OCI-LY7 (cell line): ENCODE measurements around the gene ARFGEF3.

ENCODE experiments used
- CTCF ChIP-seq: fragments of 200-600 bp; sonication (generic); conservative IDR thresholded peaks from 2 replicates; pipeline ENCODE4 v1.5.1; 2014; ENCODE audit warnings: mild to moderate bottlenecking, antibody characterized with exemption, low read length, moderate library complexity, mixed read lengths
- EZH2phosphoT487 ChIP-seq: fragments of 200-600 bp; sonication (generic); IDR thresholded peaks from 2 replicates; pipeline ENCODE4 v1.6.1; 2018; ENCODE audit warnings: low read depth, borderline replicate concordance, mild to moderate bottlenecking, mixed run types, antibody characterized with exemption, low read length, moderate library complexity, mixed read lengths

- TF ChIP-seq CTCF: no peak
- TF ChIP-seq EZH2phosphoT487: no peak
These were observed 44.3 kb upstream of the ARFGEF3 start for GRCh38 chr6:138117376-138117914.
